Suppressor macrophage treated with lipopolysaccharide for 4 hours (primary cell): ENCODE results near the gene ERI3.

Experiments
- DNase-seq: peaks from one replicate; pipeline ENCODE4 v3.0.0-alpha.2; 2020

The ERI3 gene

GRCh38 chr1:44348061-44348485 is 7.0 kb downstream of the ERI3 start:
- DNase-seq: no peak

GRCh38 chr1:44347280-44347679 is 7.8 kb downstream of the ERI3 start:
- no peak for DNase-seq

- DNase-seq: no peak
Observed at GRCh38 chr1:44346878-44347277, 8.2 kb downstream of the ERI3 start.

GRCh38 chr1:44346184-44346583 is 8.9 kb downstream of the ERI3 start:
- no peak for DNase-seq

GRCh38 chr1:44345187-44345775 is 9.8 kb downstream of the ERI3 start:
- DNase-seq: no peak

GRCh38 chr1:44339731-44340130 is 15.3 kb downstream of the ERI3 start:
- DNase-seq: no peak

GRCh38 chr1:44338136-44338535 is 16.9 kb downstream of the ERI3 start:
- no peak for DNase-seq

- no peak for DNase-seq
Observed at GRCh38 chr1:44336668-44337067, 18.4 kb downstream of the ERI3 start.

GRCh38 chr1:44334968-44335367 is 20.1 kb downstream of the ERI3 start:
- DNase-seq: no peak

GRCh38 chr1:44333376-44333775 is 21.7 kb downstream of the ERI3 start:
- DNase-seq: no peak

- no peak for DNase-seq
Observed at GRCh38 chr1:44332505-44332904, 22.6 kb downstream of the ERI3 start.

- DNase-seq: no peak
Observed at GRCh38 chr1:44330935-44331334, 24.1 kb downstream of the ERI3 start.

GRCh38 chr1:44328671-44329416 is 26.2 kb downstream of the ERI3 start:
- no peak for DNase-seq

- DNase-seq: peak; percentile 22
Observed at GRCh38 chr1:44327679-44328491, 27.2 kb downstream of the ERI3 start.

- no peak for DNase-seq
Observed at GRCh38 chr1:44326821-44327465, 28.1 kb downstream of the ERI3 start.

- DNase-seq: no peak
Observed at GRCh38 chr1:44326024-44326701, 28.9 kb downstream of the ERI3 start.

GRCh38 chr1:44323947-44324346 is 31.1 kb downstream of the ERI3 start:
- DNase-seq: no peak

GRCh38 chr1:44322367-44322766 is 32.7 kb downstream of the ERI3 start:
- no peak for DNase-seq

- DNase-seq: peak; percentile 24
Observed at GRCh38 chr1:44321466-44321865, 33.6 kb downstream of the ERI3 start.

- peak; percentile 77 for DNase-seq
Observed at GRCh38 chr1:44318097-44319088, 36.7 kb downstream of the ERI3 start.

GRCh38 chr1:44316231-44316759 is 38.8 kb downstream of the ERI3 start:
- no peak for DNase-seq
